DMS153 (cell line): ENCODE measurements around the gene POGLUT2.

Source experiments
- DNase-seq: peaks from one replicate; lab custom pipeline; 2025; lab: John Stamatoyannopoulos, UW

The POGLUT2 gene

DNA sequence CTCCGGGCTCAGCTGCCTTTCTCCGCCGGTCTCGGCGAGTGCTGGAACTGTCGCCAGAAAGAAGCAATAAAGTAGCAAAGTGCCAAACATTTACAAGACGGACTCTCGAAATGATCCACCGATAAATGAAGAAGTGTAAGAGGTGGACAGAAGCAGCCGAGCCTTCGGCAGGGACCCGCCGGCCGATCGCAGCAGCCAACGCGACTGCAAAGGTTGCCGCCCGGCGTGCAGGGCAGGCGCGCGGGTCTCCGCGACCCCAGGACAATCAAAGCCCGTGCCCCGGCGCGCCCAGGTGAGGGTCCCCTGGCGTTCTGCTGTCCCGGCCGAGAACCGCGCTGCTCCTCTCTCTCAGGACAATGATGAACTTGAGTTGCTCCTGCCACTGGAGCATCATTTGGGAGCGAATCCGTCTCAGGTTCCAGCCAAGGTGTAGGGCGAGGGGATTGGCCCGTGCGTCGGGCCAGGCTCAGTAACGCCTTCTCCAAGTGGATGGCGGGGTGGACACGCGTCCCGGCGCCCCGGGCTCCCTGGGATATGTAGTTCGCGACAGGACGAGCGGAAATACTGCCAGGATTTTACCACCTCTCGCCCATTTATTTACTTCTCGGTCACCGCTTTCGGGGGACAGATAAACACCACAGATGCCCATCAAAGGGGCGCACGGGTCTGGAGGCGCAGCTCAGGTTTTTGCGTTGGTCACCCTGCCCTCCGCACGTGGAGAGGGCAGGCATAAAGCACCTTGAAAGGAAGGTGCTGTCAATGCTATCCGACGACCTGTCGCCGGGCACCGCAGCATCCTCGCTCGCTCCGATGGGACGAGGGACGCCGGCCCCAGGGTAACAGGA is at the start of gene POGLUT2, which contains the start of gene BIVM:
TSS of gene POGLUT2 (minus strand) at position 396 of the 845 bp plus-strand sequence. CDS start at position 90, 306 bp downstream.
TSS of gene BIVM (plus strand) at position 539 of the 845 bp plus-strand sequence. CDS start 8,149 bp downstream, outside the sequence.
- peak; percentile 79 for DNase-seq

DNA sequence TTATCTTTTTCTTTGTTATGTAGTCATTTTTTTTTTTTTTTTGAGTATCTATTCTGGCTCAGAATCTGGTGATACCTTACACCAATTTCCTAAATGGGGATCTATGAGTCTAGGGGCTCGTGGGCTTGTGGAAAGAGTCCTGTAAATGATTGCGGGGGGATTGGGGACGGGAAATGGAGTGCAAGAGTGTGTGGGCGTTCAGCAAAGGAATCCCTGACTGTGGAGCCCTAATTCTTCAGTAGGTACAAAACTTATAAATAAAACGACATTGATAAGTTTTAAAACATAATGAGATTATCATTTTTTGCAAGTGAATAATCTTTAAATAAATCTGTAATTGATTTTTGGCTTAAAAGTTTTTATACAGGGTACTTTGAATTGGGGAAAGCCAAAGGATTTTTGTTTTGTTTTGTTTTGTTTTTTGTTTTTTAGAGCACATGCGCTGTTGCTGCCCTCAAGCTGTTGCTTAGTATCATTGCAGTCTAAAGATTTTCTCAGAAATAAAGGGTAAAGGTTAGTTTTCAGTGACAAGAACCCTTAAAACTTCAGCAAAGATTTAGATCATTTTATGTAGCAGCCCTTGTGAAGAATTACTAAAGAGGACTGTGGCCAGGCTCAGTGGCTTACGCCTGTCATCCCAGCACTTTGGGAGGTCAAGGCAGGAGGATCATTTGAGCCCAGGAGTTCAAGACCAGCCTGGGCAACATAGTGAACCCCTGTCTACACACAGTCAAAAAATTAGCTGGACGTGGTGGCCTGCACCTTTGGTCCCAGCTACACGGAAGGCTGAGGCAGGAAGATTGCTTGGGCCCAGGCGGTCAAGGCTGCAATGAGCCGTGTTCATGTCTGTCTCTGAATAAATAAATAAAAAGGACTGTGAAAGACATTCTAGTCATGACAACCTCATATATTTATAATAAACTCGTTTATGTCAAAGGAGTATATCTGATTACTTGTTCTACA is 48.8 kb upstream of the POGLUT2 start:
- no peak for DNase-seq

DNA sequence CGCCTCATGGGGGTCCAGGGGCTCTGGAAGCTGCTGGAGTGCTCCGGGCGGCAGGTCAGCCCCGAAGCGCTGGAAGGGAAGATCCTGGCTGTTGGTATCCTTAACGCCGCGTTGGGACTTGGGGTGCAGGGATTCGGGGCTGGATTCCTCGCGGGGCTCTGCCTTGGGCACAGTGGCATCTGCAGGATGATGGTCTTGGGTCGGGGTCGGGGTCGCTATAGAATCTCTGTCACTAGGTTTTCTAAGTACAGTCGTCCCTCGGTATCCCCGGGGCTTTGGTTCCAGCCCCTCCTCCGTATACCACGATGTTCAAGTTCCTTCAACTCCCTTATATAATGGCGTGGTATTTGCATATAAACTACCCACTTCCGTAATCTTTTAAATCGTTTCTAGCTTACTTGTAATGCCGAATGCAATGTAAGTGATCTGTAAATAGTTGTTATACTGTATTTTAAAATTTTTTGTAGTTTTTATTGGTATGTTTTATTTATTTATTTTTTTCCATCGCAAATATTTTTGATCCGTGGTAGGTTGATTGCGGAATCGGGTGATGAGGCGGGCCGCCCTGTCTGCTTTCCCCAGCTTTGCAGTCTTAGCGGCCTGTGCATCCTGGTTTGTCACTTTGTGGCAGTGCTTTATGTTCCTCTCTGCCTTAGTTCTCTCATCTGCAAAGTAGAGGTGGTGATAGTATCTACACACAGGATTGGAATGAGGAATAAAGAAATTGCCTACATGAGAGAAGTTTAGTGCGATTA is 47.7 kb upstream of the POGLUT2 start:
- peak; percentile 10 for DNase-seq

DNA sequence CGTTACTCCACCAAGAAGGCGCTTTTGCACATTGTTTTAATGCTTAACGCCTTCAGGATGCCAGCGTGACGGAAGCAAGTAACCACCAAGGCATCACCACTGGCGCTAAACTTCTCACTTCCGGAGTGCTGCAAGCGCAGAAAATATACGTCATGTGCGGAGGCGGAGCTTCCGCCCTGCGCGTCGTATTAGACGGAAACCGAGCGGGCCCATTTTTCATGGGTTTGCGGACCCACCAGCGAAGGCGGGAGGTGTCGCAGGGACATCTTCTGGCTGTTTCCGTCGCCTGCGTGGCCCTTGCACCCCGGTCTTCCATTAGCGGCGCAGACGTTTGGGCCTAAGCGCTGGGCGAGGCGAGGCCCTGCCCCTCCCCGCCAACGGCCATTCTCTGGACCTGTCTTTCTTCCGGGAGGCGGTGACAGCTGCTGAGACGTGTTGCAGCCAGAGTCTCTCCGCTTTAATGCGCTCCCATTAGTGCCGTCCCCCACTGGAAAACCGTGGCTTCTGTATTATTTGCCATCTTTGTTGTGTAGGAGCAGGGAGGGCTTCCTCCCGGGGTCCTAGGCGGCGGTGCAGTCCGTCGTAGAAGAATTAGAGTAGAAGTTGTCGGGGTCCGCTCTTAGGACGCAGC is 47.0 kb upstream of the POGLUT2 start, which contains the start of gene ERCC5:
TSS of gene ERCC5 (plus strand) at position 403 of the 631 bp plus-strand sequence. CDS start 235 bp downstream, outside the sequence.
- DNase-seq = peak; percentile 86

DNA sequence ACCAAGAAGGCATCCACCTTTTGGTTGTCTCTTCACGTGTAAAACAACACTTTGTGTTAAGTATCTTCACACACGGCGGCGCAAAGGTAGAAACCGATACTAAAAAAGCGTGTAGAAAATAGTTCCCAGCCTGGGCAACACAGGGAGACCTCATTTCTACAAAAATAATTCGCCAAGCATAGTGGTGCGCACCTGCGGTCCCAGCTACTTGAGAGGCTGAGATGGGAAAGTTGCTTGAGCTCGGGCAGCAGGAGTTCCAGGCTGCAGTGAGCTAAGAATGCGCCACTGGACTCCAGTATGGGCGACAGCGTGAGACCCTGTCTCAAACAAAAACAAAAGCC is 46.5 kb upstream of the POGLUT2 start:
- no peak for DNase-seq

DNA sequence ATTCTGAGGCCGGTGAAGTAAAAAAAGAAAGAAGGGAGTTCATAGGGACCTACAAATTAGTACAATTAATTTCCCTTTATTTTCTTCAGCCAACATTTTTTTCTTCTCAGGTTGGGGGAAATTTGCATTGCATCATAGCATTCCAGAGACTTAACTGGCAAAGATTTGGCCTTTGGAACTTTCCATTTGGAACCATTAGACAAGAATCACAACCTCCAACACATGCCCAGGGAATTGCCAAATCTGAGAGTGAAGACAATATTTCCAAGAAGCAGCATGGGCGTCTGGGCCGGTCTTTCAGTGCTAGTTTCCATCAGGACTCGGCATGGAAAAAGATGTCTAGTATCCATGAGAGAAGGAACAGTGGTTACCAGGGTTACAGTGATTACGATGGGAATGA is 40.7 kb upstream of the POGLUT2 start:
- no peak for DNase-seq

DNA sequence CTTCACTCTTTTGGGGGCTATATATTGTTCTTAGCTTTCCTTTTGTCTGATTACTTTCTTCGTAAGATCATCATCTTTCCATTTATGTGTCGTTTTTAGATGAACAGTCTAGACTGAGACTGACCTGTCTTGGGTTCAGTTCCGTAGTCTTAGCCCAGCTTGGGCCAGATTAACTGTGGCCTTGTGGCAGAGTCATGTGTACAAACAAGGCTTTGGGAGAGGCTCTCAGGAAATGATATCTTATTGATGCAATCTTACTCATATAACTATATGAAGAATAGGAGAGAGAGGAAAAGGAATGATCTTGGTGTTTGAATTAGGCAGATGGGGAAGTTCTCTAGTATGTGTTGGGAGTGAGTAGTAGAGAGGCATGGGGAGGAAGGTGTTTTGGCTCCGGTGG is 40.2 kb upstream of the POGLUT2 start:
- DNase-seq = no peak

DNA sequence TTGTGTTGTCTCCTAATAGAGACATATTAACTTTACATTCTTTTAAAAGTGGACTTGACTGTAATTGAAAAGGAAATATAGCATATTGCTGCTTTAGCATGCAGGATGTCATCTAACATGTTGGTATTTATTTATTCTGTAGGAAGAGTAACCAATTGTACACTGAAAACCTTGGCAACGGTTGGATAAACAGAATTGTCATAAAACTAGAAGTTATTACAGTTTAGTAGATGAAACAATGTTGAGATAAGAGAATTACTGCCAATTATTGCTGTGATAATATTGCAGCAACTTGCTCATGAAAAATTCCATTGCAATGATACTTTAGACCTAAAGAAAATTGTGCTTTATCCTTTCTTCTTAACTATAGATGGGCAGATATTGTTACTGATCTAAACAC is 39.5 kb upstream of the POGLUT2 start:
- no peak for DNase-seq

DNA sequence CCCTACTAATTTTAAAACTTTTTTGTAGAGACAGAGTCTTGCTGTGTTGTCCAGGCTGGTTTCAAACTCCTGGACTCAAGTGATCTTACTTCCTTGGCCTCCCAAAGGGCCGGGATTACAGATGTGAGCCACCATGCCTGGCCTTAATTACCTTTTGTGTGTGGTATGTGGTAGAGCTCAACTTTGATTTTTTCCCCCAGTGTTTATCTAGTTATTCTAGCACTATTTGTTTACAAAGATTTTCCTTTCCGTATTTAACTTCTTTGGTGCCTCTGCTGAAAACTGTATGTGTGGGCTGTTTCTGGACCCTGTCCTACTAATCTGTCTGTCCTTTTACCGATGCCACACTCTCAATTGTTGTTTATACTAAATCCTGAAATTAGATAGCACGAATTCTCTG is 37.7 kb upstream of the POGLUT2 start:
- no peak for DNase-seq

DNA sequence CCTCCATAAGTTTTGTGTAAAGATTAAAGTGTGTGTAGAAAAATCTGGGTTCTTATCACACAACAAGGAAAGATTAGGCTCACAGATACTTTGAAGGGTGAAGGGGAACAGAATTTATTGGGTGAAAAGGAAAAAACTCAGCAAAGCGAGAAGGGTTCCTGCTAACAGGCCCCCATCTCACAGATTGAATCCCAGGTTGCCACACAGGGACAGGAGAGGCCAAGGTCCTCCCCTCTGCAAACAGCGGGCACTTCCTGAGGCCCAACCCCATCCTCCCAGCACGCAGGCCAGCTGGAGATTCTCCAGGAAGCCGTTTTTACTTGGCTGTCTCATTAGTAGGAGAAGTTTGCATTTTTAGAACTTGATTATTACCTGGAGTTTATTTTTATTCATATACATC is 31.9 kb upstream of the POGLUT2 start:
- DNase-seq = no peak

DNA sequence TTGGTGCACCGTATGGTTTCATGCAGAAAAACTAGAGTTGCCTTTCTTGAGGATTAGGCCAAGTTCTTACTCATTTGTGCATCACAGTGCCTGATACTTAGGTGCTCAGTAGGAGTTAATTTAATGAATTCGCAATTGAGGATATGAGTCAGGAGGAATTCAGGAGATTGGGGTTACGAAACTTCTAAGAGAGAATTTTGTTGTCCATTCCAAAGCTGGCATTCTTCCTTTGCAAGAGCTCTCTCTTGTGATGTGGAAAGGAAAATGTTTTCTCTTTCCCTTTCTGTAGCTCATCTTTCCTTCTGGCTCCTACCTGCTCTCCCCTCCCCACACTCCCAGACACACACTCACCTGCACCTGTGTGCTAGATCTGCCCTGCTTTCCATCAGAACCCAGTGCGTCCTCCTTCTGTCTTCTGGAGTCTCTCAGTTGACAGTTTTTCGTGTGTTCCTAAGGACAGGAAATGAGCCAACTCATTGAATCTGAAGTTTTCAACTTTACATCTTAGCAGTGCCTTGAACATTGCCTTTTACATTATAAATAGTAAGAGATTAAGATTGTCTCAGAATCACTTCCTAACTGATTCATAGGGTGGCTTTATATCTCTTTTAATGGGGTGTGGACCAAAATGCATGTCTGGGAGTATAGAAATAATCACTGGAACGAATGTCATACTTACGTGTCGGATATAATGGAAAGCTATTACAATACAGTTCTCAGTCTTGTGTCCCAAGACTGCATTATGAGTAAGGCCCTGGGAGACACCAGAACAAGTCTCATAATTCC is 27.3 kb upstream of the POGLUT2 start:
- DNase-seq = no peak

DNA sequence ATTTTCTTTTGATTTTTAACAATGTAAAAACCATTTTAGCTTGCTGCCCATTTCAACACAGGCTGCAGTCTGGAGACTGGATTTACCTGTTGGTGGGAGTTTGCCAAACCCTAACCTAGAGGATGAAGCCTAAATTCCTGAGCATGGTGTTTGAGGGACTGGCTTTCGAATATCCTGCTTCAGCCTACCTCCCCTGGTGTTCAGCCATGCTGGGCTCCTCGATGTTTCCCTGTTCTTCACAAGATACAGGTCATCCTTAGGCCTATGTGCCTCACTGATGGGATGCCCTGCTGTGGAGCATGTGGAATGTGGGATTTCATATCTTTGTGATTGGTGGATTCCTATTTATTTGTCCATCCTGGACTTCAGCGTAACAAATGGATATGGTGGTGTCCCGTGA is 26.6 kb upstream of the POGLUT2 start:
- DNase-seq = no peak

DNA sequence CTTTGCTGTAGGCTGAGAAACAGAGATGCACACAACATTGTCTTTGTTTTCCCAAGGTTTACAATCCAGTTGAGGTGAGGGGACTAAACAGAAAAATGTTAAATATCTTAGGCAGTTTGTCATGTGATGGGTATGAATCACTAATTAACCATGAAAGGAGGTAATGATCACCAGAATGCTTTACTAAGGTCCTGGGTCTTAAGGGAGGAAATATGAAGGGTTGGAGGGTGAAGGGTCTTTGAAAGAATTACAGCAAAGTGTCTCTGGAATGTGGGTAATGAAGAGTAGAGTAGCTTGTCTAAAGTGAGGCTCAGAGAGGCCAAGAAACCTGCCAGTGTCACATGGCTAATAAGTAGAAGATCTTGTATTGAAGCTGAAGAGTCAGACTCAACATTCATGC is 19.1 kb upstream of the POGLUT2 start:
- DNase-seq = no peak

DNA sequence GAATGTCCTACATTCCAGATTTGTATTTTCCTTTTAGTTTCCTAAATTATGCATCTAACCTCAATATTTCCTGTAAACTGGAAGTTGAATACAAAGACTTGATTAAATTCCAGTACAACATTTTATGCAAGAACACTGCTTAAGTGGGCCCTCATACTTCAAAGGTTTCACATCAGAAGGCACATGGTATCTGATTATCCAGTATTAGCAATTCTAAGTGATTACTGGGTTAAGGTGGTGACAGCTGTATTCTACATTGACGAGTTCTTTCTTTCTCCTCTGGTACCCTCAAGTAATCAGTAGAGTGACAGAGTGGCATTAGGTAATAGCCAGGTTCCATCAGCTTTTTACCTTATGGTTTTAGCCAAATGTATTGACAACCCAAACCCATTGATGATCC is 18.5 kb upstream of the POGLUT2 start:
- DNase-seq = no peak

DNA sequence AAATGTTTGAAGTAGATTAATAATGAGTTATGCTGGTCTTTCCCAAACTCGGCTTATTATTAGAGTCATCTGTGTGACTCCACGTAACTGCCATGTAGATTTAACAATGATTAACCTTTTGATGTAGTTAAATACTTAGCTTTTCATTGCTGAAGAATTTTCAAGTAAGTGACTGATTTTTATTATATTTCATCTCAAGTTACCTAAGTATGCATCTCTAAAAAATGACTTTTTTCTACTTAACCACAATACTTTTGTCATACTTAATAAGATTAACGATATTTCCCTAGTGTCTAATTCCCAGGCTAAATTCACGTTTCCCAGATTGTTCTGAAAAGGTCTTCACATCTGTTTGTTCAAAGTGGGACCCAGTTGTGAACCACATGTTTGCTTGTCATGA is 17.9 kb upstream of the POGLUT2 start:
- no peak for DNase-seq

DNA sequence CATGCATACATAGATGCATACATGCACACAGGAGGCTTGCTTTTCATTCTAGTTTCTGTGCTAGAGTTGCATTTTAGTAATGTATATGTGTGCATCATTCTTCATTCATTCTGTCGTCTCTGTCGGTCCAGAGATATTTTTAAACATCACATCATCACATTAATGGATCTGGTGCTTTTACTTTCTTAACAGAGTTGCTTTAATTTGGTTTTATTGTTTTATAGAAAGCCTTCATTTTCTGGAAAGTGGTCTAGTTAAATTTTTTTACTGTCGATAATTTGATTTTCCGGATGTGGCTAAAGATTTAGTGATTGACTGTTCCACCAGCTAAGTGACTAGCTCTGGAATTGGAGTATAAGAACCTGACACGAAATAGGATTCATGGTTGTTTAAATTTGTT is 17.0 kb upstream of the POGLUT2 start:
- DNase-seq = no peak

DNA sequence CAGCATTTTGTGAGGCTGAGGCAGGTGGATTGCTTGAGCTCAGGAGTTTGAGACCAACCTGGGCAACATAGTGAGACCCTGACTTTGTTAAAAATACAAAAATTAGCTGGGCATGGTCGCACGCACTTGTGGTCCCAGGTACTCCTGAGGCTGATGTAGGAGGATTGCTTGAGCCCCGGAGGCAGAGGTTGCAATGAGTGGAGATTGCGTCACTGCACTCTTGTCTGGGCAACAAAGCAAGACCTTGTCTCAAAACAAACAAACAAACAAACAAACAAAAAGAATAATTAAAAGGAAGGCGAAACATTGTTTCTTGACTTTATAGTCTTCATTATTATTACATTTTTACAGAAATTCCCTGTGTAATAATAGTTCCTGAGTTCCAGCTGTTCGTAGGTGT is 16.0 kb upstream of the POGLUT2 start:
- no peak for DNase-seq

DNA sequence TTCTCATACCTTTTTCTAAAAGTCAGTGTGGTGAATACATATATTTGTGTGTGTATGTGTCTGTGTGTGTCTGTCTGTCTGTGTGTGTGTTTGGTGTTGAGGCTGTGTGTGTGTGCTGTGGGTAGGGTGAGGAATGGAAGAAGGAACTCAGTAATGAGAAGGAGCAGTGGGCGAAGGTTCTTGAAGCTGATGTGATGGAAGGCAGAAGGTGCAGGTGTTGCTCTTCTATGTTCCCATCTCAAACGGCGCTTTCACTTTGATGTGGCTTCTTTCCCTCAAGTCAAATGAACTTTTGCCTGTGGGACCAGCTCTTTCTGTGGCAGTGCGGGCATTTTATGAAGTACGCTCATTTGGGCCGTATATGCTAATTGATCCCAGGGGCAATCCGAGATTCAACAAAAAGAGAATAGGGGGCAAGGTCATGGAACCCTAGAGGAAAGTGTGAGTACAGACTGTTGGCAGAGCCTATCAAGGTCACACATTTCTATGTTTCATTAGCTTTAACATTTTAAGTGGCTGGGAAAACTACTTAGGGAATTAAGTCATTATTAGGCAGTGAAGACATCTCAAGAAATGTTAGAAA is 15.3 kb upstream of the POGLUT2 start:
- DNase-seq = no peak

DNA sequence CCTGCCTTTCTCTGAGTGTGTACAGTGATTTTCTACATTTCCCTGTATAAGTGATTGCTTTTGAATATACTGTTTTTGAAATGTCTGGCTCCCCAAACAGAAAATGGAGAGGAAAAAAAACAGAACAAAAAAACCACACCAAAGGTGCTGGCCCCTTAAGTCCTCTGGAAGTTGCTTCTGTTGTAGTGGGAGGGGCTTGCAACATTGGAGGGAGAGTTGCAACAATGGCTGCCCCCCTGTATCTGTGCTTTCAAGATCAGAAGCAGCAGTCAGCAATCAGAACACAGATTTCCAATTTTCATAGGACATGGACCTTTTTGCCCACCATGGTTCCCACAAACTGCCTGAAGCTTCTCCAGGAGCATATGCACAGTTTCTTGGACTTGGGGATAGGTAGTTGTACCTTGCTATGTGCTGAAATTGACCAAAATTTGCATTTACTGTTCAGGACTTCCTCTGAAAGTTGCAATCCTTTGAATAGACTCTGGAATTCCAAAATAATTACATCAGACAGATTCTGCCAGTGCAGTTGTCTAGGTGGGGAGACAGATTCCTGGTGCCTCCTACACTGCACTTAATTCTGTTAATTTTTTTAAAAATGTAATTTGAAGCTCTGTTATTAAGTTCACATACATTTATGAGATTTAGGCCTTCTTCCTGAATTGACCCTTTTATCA is 14.0 kb upstream of the POGLUT2 start:
- DNase-seq = no peak

DNA sequence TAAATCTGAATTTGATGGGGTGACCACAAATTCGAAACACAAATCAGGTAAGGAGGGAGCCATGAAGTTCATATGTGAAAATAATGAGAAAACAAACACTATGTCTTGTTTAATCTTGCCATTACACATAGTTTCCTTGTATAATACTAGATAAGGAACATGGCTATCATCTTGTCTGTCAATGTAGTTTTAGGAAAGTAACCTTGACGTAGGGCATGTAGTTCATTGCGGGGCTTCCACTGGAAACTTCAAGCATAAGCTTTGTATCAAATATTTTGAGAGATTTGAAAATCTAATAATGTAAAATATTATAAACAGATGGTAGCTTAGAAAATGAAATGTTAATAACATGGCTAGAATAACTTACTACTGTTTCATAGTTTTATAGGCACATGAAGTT is 8.9 kb upstream of the POGLUT2 start:
- DNase-seq = no peak
